H1 (cell line): ENCODE data around the gene ACSF3. TPM values are rescaled to one million over a fixed set of nuclear protein-coding genes. Genes with fewer than 3 reads are reported as not detected.

Experiments
- EP300 ChIP-seq, 2 experiments: IDR thresholded peaks; 1 replicate in 1 of 2; 2 replicates in 1 of 2; pipeline ENCODE4 v1.6.1; 2011 to 2012; ENCODE audit warnings: low read depth in 2 of 2, low read length in 2 of 2, mild to moderate bottlenecking in 2 of 2, borderline replicate concordance in 1 of 2, inconsistent platforms in 1 of 2, moderate library complexity in 1 of 2
- FOSL1 ChIP-seq: IDR thresholded peaks from 2 replicates; pipeline ENCODE4 v1.6.1; 2011; ENCODE audit warnings: mild to moderate bottlenecking, low read depth, low read length, moderate library complexity; ENCODE audit not compliant: insufficient read depth
- polyA plus RNA-seq, 7 experiments: library from polyadenylated mRNA; depleted of rRNA in 3 of 7; stranded (reverse) in 5 of 7; unstranded in 2 of 7; fragments of >200 nt in 5 of 7; fragments of 200-250 nt in 2 of 7; gene quantifications; 1 replicate in 5 of 7; 2 replicates in 1 of 7; 4 replicates in 1 of 7; pipeline versions ENCODE4 v1.2.1 to v1.2.3, GENCODE V29; 2011 to 2013; ENCODE audit warnings: missing spikeins in 2 of 7, mixed read lengths in 2 of 7
- total RNA-seq: library from RNA; stranded (reverse); fragmentation: NEBNext Ultra II Directional; extraction: Animal tissue kit (Norgen Biotek cat#: 25700); gene quantifications from 2 replicates; pipeline ENCODE4 v1.2.1, GENCODE V29; 2021

The ACSF3 gene
- total and polyA plus RNA-seq, 2 of the 8 experiments (the other 6 are each of a cell fraction or from before 2014, with no cell fraction given): 15.6 to 22.9 TPM

GRCh38 chr16:89140981-89141883, 47.6 kb downstream of the ACSF3 start (continued):
- TF ChIP-seq FOSL1 (no peak), EP300 (IDR thresholded peaks at IDR 0.05; ENCODE audit: borderline replicate concordance in 1 of 2, low read depth in 2 of 2, low read length in 2 of 2) (no peak)
- TF ChIP-seq, all 59 proteins: peak for 0
